ENCODE results near the gene MYORG.
"Not testable (repeated sequence)": the region's sequence is repeated elsewhere in the genome, so short reads cannot be mapped to it uniquely, and the experiment has no call there.

The MYORG gene

DNA sequence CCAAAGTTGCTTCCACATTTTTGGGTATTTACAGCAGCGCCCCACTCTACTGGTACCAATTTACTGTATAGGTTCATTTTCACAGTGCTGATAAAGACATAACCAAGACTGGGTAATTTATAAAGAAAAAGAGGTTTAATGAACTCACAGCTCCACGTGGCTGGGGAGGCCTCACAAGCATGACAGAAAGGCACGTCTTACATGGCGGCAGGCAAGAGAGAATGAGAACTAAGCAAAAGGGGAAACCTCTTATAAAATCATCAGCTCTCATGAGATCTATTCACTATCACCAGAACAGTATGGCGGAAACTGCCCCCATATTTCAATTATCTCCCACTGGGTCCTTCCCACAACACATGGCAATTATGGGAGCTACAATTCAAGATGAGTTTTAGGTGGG is 7.9 kb downstream of the MYORG start:
- DNase-seq (ENCODE audit: low spot score): not testable (repeated sequence)

DNA sequence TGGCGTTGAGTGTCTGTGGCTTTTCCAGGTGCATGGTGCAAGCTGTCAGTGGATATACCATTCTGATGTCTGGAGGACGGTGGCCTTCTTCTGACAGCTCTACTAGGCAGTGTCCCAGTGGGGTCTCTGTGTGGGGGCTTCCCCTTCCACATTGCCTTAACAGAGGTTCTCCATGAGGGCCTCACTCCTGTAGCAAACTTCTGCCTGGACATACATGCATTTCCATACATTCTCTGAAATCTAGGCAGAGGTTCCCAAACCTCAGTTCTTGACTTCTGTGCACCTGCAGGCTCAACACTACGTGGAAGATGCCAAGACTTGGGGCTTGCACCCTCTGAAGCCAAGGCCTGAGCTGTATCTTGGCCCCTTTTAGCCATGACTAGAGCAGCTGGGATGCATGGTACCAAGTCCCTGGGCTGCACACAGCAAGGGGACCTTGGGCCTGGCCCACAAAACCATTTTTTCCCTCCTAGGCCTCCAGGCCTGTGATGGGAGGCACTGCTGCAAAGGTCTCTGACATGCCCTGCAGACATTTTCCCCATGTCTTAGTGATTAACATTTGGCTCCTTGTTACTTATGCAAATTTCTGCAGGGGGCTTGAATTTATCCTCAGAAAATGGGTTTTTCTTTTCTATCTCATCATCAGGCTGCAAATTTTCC is 8.8 kb downstream of the MYORG start:
- DNase-seq (ENCODE audit: low spot score): not testable (repeated sequence)

DNA sequence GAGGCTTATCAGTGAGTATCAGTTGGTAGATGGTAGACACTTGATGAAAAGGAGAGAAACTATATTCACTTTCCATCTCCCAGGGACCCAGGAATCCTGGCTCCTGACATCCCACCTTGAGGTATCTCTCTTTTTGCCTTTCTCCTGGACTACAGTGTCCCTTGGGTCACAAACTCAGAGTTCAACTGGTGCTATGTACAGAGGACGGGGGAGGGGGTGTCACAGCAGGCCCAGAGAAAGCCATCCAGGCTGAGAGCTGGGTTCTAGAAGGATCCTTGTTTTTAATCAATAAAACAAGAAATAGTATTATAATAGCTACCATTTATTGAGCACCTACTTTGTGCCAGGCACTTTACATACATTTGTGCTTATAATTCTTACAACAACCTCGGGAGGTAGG is 10.3 kb downstream of the MYORG start:
- no peak for DNase-seq (ENCODE audit: low spot score)

DNA sequence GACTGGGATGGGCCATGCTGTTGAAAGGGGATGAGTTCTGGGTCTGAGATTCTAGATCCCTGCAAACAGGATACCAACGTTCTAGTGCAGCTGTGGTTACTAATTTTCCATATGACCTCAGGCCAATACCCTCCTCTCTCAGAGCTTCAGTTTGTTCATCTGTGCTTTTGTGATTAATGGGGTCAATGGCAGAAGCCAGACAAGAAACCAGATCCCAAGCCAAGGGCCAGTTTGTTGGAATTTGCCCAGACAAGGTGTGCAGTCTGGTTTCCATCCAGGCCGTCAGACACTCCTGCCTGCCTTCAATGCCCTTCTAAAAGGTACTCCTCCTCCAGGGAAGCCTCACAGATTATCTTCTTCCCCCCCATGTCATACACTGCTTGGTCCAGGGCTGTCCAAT is 11.4 kb downstream of the MYORG start:
- no peak for DNase-seq (ENCODE audit: low spot score)

DNA sequence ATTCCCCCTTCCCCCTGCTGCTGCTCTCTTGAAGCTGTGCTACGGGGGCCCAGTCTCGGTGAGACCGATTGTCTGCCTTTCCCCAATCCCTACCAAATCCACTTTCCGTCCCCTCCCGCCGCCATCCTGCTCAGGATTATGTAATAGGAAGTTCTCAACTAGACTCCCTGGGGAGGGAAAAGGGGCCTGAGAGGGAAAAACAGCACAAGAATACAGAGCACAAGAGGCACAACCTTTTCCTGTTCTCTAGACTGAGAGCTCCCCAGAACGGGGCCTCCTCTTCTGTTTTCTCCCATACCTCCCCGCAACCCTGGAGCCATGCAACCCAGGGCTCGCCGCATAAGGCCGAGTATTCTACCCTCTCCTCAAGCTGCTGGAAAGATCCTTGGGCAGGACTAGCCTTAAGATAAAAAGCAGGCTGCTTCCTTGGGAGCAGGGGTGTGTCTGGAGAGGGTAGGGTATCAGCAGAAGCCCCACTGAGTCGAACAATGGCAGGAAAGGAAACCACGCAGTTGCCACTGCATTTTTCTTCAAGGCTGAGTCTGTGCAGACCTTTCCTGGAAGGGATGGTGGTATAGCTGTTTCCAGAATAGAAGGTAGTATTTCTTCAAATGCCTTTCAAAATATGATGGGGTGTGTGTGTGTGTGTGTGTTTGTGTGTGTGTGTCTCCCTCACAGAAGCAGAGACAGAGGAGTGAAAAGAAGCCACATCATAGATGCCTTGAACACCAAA is 12.9 kb downstream of the MYORG start:
- no peak for DNase-seq (ENCODE audit: low spot score)

DNA sequence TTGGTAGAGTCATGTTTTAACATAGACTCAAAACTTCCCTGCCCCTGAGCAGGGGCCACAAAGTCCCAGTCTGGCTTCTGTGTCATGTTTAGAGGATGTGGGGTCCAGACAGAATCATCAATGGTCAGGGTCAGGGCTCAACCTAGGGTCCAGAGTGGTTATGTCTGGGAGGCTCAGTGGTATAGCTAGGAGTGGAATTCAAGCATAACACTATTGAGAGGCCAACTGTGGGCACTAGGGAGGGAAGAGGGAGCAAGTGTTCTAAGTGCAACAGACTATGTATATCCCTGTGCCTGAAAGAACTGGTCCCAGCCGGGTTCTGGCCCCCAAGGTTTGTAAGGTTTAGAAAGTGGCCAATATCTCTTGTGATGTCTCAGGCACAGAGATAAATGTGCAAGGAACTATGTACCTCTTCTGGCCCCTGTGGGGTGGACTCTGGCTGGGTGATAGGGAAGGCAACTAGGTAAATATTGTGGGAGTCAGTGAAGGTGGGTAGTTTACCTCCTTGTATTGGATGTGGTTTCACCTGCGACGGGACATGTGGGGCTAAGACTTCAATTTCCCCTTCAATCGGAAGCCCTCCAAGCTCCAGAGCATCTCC is 14.0 kb downstream of the MYORG start:
- DNase-seq (ENCODE audit: low spot score): no peak

DNA sequence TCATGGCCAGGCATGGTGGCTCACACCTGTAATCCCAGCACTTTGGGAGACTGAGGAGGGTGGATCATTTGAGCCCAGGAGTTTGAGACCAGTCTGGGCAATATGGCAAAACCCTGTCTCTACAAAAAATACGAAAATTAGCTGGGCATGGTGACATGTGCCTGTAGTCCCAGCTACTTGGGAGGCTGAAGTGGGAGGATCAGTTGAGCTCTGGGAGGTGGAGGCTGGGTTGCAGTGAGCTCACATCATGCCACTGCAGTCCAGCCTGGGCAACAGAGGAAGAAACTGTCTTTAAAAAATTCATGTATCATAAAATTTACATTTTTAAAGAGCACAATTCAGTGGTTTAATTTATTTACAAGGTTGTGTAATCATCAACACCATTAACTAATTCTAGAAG is 23.7 kb downstream of the MYORG start:
- not testable (repeated sequence) for DNase-seq (ENCODE audit: low spot score)

DNA sequence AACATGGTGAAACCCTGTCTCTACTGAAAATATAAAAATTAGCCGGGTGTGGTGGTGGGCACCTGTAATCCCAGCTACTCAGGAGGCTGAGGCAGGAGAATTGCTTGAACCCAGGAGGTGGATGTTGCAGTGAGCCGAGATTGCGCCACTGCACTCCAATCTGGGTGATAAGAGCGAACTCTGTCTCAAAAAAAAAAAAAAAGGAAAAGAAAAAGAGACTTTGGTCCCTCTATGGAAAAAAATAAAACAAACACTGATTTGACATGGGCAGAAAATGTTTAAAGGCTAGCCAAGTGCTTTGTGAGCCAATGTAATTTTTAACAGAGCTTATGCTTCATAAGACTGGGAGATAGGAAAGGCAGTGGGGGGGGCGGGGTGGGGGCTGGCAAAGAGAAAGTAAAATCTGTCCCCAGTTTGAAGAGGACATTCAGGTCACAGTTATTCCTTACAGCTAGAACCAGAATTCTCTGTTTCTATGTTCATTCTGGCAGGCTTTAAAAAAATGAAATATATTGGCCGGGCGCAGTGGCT is 24.5 kb downstream of the MYORG start:
- DNase-seq (ENCODE audit: low spot score): not testable (repeated sequence)

DNA sequence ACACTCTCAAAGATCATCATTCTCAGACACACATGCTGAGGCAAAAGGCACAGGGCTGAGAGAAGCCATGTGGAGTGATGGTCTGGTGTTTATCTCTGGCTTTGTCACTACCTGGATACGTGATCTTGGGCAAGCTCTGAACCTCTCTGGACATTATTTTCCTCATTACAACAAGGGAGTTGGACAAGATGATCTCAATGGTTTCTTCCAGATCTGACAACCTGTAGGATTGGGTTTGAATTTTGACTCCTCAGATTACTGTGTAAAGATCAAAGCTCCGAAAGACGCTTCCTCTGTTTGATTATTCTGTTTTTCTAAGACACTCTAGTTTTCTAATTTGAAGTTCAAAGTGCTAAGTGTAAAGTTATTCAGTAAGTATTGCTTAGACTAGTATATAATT is 27.4 kb downstream of the MYORG start:
- no peak for DNase-seq (ENCODE audit: low spot score)

DNA sequence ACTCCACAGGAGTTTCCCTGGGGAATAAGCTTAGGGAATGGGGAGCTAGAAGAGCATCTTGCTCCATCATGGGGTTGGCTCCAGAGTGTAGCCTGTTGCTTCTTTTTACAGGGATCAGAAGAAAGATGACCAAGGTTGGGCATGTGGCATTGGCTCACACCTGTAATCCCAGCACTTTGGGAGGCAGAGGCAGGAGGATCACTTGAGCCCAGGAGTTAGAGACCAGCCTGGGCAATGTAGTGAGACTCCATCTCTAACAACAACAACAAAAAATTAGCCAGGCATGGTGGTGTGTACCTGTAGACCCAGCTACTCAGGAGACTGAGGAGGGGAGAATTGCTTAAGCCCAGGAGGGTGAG is 28.9 kb downstream of the MYORG start:
- no peak for DNase-seq (ENCODE audit: low spot score)

DNA sequence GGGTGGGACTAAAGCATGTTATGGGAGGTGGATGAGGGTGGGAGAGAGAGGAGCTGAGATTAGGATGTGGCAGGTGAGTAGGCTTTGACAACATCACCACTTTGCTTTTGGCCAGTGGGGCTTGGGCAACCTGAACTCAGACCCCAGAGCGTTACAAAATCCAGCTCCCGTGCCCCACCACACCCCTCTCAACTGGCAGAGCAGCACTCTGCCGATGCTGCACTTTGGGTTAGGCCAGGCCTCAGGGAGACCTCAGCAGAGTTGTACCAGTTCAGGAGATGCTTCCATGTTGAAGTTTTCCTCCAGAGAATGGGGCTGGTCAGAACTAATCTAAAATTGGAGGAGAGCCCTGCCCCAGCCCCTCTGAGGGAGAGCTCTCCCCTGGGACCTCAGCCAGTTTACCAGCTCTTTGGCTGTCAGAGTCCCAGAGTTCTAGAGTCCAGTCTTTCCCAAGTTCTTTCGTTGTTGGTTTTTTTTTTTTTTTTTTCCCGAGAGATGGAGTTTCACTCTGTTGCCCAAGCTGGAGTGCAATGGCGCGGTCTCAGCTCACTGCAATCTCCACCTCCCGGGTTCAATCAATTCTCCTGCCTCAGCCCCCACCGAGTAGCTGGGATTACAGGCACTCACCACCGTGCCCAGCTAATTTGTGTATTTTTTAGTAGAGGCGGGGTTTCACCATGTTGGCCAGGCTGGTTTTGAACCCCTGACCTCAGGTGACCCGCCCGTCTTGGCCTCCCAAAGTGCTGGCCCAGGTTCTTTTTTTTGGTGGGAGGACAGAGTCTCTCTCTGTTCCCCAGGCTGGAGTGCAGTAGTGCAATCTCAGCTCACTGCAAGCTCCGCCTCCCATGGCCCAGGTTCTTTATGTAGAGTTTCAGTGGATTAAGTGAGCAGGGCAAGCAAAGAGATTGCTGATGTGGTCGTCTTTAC is 29.6 kb downstream of the MYORG start:
- DNase-seq (ENCODE audit: low spot score): no peak

DNA sequence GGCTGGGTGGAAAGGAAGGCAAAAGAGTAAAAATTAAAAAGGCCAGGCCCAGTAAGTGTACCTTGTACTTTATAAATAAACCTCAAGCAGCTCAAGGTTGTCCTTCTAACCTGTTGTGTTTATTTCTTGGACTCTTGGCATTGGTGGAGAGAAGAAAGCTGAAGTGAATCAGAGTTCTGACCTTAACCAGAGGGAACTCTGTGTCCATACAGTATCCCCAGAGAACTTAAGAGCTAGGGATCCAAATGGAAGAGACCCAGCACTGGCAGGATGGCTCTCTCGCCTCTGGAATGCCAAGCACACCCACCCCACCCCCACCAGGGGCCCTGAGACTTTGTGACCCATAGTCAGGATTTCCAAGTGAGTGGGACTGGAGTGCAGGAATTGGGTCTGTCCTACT is 33.1 kb downstream of the MYORG start:
- no peak for DNase-seq (ENCODE audit: low spot score)

DNA sequence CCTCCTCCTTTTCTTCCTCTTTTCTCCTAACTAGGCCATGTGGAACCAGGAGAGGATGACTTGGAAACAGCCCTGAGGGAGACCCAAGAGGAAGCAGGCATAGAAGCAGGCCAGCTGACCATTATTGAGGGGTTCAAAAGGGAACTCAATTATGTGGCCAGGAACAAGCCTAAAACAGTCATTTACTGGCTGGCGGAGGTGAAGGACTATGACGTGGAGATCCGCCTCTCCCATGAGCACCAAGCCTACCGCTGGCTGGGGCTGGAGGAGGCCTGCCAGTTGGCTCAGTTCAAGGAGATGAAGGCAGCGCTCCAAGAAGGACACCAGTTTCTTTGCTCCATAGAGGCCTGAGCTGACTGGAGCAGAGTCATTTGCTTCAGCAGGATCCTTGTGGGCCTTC is 33.6 kb downstream of the MYORG start:
- no peak for DNase-seq (ENCODE audit: low spot score)

DNA sequence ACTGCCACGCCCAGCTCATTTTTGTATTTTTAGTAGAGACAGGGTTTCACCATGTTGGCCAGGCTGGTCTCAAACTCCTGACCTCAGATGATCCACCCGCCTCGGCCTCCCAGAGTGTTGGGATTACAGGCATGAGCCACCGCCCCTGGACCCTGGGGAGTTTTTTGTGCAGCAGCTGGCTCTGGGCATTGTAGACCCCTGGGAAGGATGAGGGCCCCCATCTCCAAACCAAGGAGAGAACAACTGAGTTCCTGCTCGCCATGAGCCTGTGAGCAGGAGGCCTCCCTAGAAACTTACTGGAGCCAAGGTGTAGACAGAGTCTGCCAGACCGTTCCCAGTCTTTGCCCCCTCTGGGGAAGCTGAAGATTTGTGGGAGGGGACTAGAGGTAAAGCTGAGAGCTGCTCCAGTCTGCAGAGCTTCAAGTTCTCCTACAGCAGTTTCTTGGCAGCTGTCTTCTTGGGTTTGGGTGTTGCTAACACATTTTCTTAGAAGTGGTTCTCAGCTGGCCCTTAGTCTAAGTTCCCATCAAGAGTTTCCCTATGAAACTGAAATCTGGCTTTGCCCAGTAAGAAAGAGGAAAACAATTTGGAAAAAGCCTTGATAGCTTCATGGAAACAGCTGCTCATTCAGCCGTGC is 34.9 kb downstream of the MYORG start:
- no peak for DNase-seq (ENCODE audit: low spot score)

DNA sequence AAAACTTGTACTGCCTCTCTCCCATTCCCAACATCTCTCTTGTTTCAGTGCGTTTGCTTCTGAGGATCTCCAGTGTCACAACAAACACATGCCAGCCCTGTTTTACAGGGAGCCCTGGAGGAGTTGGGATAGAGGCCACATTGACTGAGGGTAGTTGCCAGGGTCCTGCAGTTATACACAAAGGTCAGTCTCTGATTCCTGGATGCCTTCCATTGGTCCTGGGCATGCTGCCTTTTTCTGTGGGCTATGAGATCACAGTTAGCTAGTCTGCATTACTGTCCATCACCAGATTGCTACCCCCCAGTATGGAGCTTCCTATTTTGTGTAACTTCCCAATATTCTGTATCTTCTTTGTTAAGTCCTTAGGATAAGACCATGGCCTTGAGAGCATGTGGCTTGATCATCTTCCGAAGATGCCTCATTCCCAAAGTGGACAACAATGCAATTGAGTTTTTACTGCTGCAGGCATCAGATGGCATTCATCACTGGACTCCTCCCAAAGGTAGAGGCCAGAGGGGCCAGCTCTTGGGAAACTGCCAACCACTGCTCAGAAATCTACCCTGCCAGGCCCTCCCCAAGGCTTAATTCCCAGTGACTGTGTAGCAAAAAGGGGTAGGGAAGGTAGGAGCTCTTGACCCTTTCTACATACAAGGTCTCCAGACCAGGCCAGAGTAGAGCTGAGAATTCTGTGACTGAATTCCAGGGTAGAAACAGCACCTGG is 37.9 kb downstream of the MYORG start:
- DNase-seq (ENCODE audit: low spot score): no peak

DNA sequence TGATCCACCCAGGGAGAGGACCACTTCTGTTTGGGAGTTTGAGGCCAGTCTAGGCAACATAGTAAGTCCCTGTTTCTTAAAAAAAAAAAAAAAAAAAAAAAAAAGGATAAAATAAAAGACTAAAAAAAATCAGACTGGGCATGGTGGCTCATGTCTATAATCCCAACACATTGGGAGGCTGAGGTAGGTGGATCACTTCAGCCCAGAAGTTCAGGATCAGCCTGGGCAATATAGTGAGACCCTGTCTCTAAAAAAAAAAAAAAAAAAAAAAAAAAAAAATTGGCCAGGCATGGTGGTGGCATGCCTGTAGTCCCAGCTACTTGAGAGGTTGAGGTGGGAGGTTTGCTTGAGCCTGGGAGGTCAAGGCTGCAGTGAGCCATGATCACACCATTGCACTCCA is 38.6 kb downstream of the MYORG start:
- not testable (repeated sequence) for DNase-seq (ENCODE audit: low spot score)

DNA sequence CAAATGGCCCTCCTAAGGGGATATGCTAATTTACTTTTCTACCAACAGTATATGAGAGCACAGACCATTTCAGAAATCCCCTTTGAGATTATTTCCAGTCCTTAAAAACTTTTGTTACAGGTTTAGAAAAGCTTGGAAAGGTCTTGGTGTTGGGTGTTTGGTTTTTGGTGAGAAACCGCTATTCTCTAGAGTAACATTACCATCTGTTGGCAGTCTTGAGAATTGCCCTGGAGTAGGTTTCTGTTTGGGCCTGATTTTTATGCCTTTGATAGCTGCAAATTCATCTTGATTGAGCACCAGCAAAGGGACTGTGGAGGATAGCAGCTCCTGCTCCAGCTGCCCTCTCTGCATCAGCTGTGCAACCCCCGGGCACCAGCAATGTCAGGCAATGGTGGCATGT is 39.3 kb downstream of the MYORG start:
- no peak for DNase-seq (ENCODE audit: low spot score)

DNA sequence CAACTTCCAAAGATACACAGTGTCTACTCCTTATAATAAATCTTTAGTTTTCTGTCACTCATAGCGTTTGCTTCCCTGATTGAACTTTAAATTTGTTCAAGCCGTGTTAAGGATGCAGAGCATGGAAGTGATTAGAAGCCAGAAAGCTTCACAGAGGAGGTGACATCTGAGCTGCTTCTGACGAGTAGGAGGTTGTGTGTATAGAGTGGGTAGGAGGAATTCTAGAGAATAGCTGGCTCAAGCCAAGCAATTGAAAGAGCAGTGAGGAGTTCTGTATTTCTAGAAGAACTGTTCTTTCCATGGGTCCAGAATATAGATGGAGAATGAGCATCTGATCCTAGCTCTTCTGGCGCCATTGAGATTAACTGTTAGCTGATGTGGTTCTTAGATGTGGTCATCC is 41.3 kb downstream of the MYORG start:
- no peak for DNase-seq (ENCODE audit: low spot score)

DNA sequence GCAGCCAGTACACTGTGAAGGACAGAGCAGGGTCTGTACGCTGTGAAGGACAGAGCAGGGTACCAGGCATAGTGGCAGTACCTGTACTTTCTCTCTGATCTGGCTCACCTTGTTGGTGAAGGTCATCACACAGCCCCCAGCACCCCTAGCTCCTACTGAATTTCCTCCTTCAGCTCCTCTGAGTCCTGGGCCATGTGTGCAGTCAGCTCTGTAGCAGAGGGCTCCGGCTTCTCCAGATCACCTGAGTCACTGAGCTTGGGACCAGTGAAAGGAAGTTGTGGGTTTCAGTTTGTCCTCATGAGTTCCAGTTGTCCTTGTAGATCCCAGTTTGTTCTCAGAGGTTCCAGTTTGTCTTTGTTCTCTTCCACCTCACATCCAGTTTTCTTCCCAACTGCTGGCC is 41.8 kb downstream of the MYORG start:
- DNase-seq (ENCODE audit: low spot score): no peak

DNA sequence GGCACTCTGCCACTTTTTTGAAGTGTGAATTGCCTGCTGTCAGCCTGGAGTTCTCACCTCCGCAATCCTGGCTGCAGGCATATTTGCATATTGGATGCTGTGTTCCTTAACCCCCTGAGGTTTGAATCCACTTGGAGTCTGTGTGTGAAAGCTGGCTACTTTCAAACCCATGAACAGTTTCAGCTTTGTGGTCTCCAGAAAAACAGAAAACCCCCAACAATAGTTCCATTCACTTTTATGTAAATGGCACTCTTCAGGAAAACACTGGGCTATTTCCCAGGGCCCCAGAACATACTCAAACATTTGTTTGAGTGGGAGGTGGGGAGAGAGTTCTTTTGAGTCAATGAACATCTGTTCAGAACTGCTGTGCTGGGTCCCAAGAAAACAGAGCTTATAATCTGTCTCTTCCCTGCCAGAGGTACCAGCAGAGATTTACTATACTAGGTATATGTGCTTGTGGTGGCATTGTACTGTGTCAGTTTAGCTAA is 42.3 kb downstream of the MYORG start:
- no peak for DNase-seq (ENCODE audit: low spot score)

DNA sequence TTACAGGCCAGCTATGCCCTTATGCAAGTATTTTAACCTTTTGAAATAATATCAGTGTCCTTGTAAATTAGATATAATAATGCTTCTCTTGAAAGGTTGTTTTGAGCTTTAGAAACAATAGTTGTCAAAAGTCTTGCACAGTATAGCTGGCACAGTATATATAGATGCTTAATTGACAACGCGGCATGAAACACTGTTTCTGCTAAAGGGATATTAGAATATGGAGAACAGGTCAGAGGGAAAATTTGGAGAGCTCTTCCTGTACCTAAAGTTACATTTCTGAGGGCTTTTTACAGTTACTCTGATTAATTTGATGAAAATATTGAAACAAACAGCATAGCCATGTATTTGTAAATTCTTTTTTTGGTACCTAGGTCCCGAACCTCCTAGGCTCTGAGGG is 42.9 kb downstream of the MYORG start:
- DNase-seq (ENCODE audit: low spot score): no peak

Data from AG08395 (cell line).